Mesenchymal stem cell (in vitro differentiated cells and primary cell): ENCODE results near the gene GABRR3.

Experiments
- DNase-seq: peaks from one replicate; pipeline ENCODE4 v3.0.0-alpha.2; 2013
- H2AFZ ChIP-seq: one replicate; pipeline ENCODE4 v1.6.1; 2013; ENCODE audit warnings: low read depth, mild to moderate bottlenecking, control low read depth, inconsistent platforms, low read length, moderate library complexity
- H2AK5ac ChIP-seq: 2 replicates; pipeline ENCODE4 v1.6.1; 2013; ENCODE audit warnings: low read length, moderate library complexity, mild to moderate bottlenecking, inconsistent platforms; ENCODE audit not compliant: severe bottlenecking
- H2BK120ac ChIP-seq: one replicate; pipeline ENCODE4 v1.6.1; 2013; ENCODE audit warnings: low read depth, mild to moderate bottlenecking, inconsistent platforms, low read length, moderate library complexity
- H2BK12ac ChIP-seq, 2 experiments: one replicate each; pipeline ENCODE4 v1.6.1; 2013; ENCODE audit warnings: inconsistent platforms in 2 of 2, low read length in 2 of 2, mild to moderate bottlenecking in 2 of 2, moderate library complexity in 2 of 2, control low read depth in 1 of 2
- H2BK15ac ChIP-seq: one replicate; pipeline ENCODE4 v1.6.1; 2013; ENCODE audit warnings: mild to moderate bottlenecking, low read depth, inconsistent platforms; ENCODE audit not compliant: poor library complexity, severe bottlenecking
- H2BK5ac ChIP-seq: 2 replicates; pipeline ENCODE4 v1.6.1; 2013; ENCODE audit warnings: low read depth, mild to moderate bottlenecking, low read length, control low read depth, inconsistent platforms; ENCODE audit not compliant: poor library complexity, severe bottlenecking
- H3K14ac ChIP-seq, 2 experiments: one replicate each; pipeline ENCODE4 v1.6.1; 2013; ENCODE audit warnings: inconsistent platforms in 2 of 2, low read length in 2 of 2, control low read depth in 1 of 2, mild to moderate bottlenecking in 1 of 2, moderate library complexity in 1 of 2
- H3K18ac ChIP-seq, 2 experiments: one replicate each; pipeline ENCODE4 v1.6.1; 2013; ENCODE audit warnings: inconsistent platforms in 2 of 2, low read length in 2 of 2, control low read depth in 1 of 2, low read depth in 1 of 2, mild to moderate bottlenecking in 1 of 2
- H3K23ac ChIP-seq, 2 experiments: one replicate each; pipeline ENCODE4 v1.6.1; 2013; ENCODE audit warnings: inconsistent platforms in 2 of 2, low read length in 2 of 2, mild to moderate bottlenecking in 2 of 2, moderate library complexity in 2 of 2, control low read depth in 1 of 2
- H3K27ac ChIP-seq: 2 replicates; pipeline ENCODE4 v1.5.1; 2013; ENCODE audit warnings: mild to moderate bottlenecking, moderate library complexity, low read length, control low read depth, inconsistent platforms; ENCODE audit not compliant: poor library complexity, severe bottlenecking
- H3K27me3 ChIP-seq, 2 experiments: 2 replicates each; pipeline versions ENCODE4 v1.6.1 to v1.7.0; 2013; ENCODE audit warnings: low read length in 2 of 2, mild to moderate bottlenecking in 2 of 2, moderate library complexity in 2 of 2, control low read depth in 1 of 2, inconsistent platforms in 1 of 2; ENCODE audit not compliant: control insufficient read depth in 1 of 2, insufficient read depth in 1 of 2
- H3K36me3 ChIP-seq, 2 experiments: 2 replicates each; pipeline versions ENCODE4 v1.6.1 to v1.7.0; 2013; ENCODE audit warnings: low read length in 2 of 2, control low read depth in 1 of 2, inconsistent platforms in 1 of 2, low read depth in 1 of 2, mild to moderate bottlenecking in 1 of 2; ENCODE audit not compliant: insufficient read depth in 2 of 2, control insufficient read depth in 1 of 2
- H3K4ac ChIP-seq, 2 experiments: one replicate each; pipeline ENCODE4 v1.6.1; 2013; ENCODE audit warnings: inconsistent platforms in 2 of 2, low read length in 2 of 2, mild to moderate bottlenecking in 2 of 2, moderate library complexity in 2 of 2, control low read depth in 1 of 2, low read depth in 1 of 2
- H3K4me1 ChIP-seq: 2 replicates; pipeline ENCODE4 v1.6.1; 2013; ENCODE audit warnings: low read depth, low read length, control low read depth; ENCODE audit not compliant: control insufficient read depth, insufficient read depth
- H3K4me2 ChIP-seq: 2 replicates; pipeline ENCODE4 v1.6.1; 2013; ENCODE audit warnings: low read length, mild to moderate bottlenecking, inconsistent platforms; ENCODE audit not compliant: poor library complexity, severe bottlenecking
- H3K4me3 ChIP-seq, 2 experiments: 2 replicates each; pipeline versions ENCODE4 v1.5.1 to v1.7.0; 2013; ENCODE audit warnings: low read length in 2 of 2, mild to moderate bottlenecking in 2 of 2, control low read depth in 1 of 2, low read depth in 1 of 2; ENCODE audit not compliant: insufficient read depth in 1 of 2
- H3K79me1 ChIP-seq: replicated peaks from 2 replicates; pipeline ENCODE4 v1.6.1; 2013; ENCODE audit warnings: mild to moderate bottlenecking, control low read depth, low read length, inconsistent platforms; ENCODE audit not compliant: poor library complexity, severe bottlenecking
- H3K9ac ChIP-seq: 2 replicates; pipeline ENCODE4 v1.7.0; 2013; ENCODE audit warnings: mild to moderate bottlenecking, low read length, moderate library complexity
- H3K9me3 ChIP-seq: 2 replicates; pipeline ENCODE4 v1.7.0; 2013; ENCODE audit warnings: mild to moderate bottlenecking, low read length; ENCODE audit not compliant: control insufficient read depth
- H4K8ac ChIP-seq: one replicate; pipeline ENCODE4 v1.6.1; 2013; ENCODE audit warnings: inconsistent platforms, mild to moderate bottlenecking, low read length, moderate library complexity
- H4K91ac ChIP-seq: one replicate; pipeline ENCODE4 v1.6.1; 2013; ENCODE audit warnings: mild to moderate bottlenecking, low read length, inconsistent platforms
- WGBS: methylation state at CpG from one replicate; pipeline ENCODE4 v1.1.7; 2013; ENCODE audit warnings: mixed read lengths; 5-methylcytosine and 5-hydroxymethylcytosine counted together

The GABRR3 gene

DNA sequence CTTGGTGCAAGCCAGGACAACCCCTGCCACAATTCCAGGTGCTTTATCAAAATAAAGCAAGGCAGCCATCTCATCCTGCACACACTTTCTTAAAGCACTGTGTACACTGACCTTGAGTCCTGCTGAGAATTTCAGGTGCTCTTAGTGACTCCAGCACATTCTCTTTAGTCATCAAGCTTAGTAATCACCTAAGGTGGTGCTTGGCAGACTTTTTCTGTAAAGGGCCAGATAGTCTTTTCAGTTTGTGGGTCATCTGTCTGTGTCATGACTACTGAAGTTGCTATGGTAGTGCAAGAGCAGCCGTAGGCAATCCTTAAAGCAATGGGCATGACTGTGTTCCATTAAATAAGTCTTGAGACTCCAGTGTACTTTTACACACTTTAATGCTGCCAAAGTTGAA lies 99.3 kb downstream of the GABRR3 start:
- no peak overlapping the region for H3K9ac ChIP-seq
- H2AK5ac ChIP-seq: no peak overlapping the region
- WGBS: 88% methylated on average over 1 of the region's 1 CpG
- H2BK120ac ChIP-seq: no peak overlapping the region
- no peak overlapping the region for H4K8ac ChIP-seq
- no peaks in the 10 kb centered on the region for H3K27me3 ChIP-seq
- H2BK5ac ChIP-seq: no peak overlapping the region
- H3K79me1 ChIP-seq: no peaks in the 10 kb centered on the region
- no peak overlapping the region for H3K4me2 ChIP-seq
- no peak overlapping the region for H2BK12ac ChIP-seq
- no peak overlapping the region for H2AFZ ChIP-seq
- peaks cover 3 to 64% of the 10 kb centered on the region in 2 experiments for H3K36me3 ChIP-seq
- no peak overlapping the region for H3K18ac ChIP-seq
- no peak overlapping the region for H3K4ac ChIP-seq
- H2BK15ac ChIP-seq: no peak overlapping the region
- no peak overlapping the region for H3K27ac ChIP-seq
- H3K9me3 ChIP-seq: no peaks in the 10 kb centered on the region
- no peak overlapping the region for H3K4me3 ChIP-seq
- no peaks in the 10 kb centered on the region for H3K4me1 ChIP-seq
- no peak overlapping the region for H3K23ac ChIP-seq
- no peak overlapping the region for H4K91ac ChIP-seq
- H3K14ac ChIP-seq: no peak overlapping the region
- DNase-seq: no peak
